Ramos (cell line): Measurements from ENCODE around the gene CERS2.

Source experiments
- in situ Hi-C: fragments of 300-500 bp; cut with MboI; formaldehyde crosslinking; loops from one replicate; pipeline ENCODE4 v1.14.3; 2022; ENCODE audit warnings: low sequenced_read_pairs; ENCODE audit not compliant: unreplicated experiment

Gene CERS2

DNA sequence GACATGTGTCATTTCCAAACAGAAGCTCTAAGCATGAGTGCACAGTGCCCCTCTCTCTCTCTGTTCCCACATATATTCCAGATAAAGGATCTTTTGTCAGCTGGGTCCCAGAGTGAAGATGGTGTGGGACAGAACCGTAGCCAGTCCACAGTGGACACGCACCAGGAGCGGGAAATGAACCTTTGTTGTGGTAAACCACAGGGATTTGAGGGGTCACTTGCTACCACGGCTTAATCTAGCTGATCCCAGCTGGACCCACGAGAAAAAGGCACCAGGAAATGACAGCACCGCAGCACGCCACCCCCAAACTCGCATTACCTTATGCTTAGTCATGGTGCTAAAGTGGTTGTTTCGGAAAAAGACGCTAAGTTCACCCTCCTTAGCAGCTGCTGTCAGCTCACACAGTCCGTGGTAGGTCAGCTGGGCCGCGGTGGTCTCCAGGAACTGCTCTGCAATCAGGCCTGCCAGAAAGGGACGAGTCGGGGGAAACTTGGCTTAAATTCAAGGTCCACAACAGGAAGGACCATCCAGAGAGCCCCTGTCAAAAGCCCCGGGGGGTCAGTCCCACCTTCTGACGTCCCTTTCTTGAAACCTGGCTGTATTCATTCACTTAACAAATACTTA, 24.5 kb upstream of the CERS2 start:
- in situ Hi-C loops = loop anchor here (25.0 kb wide), 1 partner anchor 737 kb away; the partner anchor contains the start of genes APH1A, C1orf54 and CA14

- in situ Hi-C loops = loop anchor here (25.0 kb wide), 1 partner anchor 736 kb away; the partner anchor contains the start of genes APH1A, C1orf54 and CA14
These were observed 23.3 kb upstream of the CERS2 start for GRCh38 chr1:150997949-150998348.

- in situ Hi-C loops = loop anchor here (25.0 kb wide), 1 partner anchor 735 kb away; the partner anchor contains the start of genes APH1A, C1orf54 and CA14
These were observed 22.7 kb upstream of the CERS2 start for GRCh38 chr1:150997126-150997872.

DNA sequence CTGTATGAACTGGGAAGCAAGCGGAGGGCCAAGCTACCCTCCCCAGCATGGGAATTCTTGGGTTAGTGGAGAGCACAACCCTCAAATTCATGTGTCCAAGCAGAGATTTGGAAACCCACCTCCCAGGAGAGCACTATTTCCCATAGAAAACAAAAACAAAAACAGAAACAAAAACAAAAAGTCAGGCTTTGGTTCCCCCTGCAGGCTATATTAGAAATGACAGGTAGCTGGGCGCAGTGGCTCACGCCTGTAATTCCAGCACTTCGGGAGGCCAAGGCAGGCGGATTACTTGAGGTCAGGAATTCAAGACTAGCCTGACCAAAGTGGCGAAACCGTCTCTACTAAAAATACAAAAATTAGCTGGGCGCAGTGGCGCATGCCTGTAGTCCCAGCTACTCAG, 21.3 kb upstream of the CERS2 start:
- in situ Hi-C loops = loop anchor here (25.0 kb wide), 1 partner anchor 734 kb away; the partner anchor contains the start of genes APH1A, C1orf54 and CA14

GRCh38 chr1:150995460-150995859, 20.8 kb upstream of the CERS2 start:
- in situ Hi-C loops = loop anchor here (25.0 kb wide), 1 partner anchor 733 kb away; the partner anchor contains the start of genes APH1A, C1orf54 and CA14

DNA sequence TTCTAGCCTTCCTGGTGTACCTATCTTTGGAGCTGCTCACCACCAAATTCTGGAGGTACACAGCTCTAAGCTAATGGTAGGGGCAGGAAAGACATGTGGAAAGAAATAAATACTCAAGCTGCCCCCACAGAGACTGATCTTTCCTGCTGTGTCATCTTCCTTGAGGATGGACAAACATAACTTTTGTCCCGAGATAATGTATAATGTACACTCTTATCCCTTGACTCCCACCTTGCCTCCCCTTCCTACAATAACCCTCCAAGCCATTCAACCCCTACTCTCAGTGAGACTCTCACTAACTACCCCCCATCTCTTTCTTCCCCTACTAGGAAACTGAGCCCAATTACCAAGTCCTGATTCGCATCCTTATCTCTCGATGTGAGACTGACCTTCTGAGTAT, 19.6 kb upstream of the CERS2 start:
- in situ Hi-C loops = loop anchor here (25.0 kb wide), 1 partner anchor 732 kb away; the partner anchor contains the start of genes APH1A, C1orf54 and CA14

- in situ Hi-C loops = loop anchor here (25.0 kb wide), 1 partner anchor 730 kb away; the partner anchor contains the start of genes APH1A, C1orf54 and CA14
These were observed 18.0 kb upstream of the CERS2 start for GRCh38 chr1:150992626-150993025.

GRCh38 chr1:150987924-150988323, 13.3 kb upstream of the CERS2 start:
- in situ Hi-C loops = loop anchor here (25.0 kb wide), 1 partner anchor 726 kb away; the partner anchor contains the start of genes APH1A, C1orf54 and CA14

DNA sequence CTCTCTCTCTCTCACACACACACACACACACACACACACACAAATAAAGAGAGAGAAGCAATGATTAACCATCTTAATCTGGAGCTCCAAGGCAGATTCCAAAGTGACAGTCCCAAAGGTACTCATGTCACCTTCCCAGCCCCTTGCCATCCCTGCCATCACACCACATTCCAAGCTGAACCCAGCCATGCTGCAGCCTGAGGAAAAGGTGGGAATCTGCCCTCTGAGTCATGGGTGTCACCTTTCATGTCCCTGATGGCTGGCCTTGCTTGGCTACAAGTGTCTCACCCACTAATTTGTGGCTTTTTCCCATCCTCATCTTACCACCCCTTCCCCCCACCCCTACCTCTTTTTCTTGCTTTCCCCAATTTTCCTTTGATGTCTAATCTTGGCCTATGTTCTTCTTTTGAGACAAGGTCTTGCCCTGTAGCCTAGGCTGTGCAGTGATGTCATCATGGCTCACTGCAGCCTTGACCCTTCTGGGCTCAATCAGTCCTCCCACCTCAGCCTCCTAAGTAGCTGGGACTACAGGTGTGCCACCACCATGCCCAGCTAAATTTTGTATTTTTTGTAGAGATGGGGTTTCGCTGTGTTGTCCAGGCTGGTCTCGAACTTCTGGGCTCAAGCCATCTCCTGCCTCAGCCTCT, 10.7 kb upstream of the CERS2 start:
- in situ Hi-C loops = loop anchor here (25.0 kb wide), 1 partner anchor 723 kb away; the partner anchor contains the start of genes APH1A, C1orf54 and CA14

- in situ Hi-C loops = loop anchor here (25.0 kb wide), 1 partner anchor 720 kb away; the partner anchor contains the start of genes APH1A, C1orf54 and CA14
These were observed 7.4 kb upstream of the CERS2 start, which contains the start of gene ANXA9 for GRCh38 chr1:150981805-150982712. TSS of gene ANXA9 (plus strand) at chr1:150982292. CDS start at chr1:150983106, 814 bp downstream.

- in situ Hi-C loops = loop anchor here (25.0 kb wide), 1 partner anchor 719 kb away; the partner anchor contains the start of genes APH1A, C1orf54 and CA14
These were observed 6.7 kb upstream of the CERS2 start for GRCh38 chr1:150981177-150981804.

GRCh38 chr1:150979092-150980056, 4.7 kb upstream of the CERS2 start:
- in situ Hi-C loops = loop anchor here (25.0 kb wide), 1 partner anchor 717 kb away; the partner anchor contains the start of genes APH1A, C1orf54 and CA14

GRCh38 chr1:150976879-150977694, 2.5 kb upstream of the CERS2 start:
- in situ Hi-C loops = loop anchor here (25.0 kb wide), 1 partner anchor 715 kb away; the partner anchor contains the start of genes APH1A, C1orf54 and CA14

DNA sequence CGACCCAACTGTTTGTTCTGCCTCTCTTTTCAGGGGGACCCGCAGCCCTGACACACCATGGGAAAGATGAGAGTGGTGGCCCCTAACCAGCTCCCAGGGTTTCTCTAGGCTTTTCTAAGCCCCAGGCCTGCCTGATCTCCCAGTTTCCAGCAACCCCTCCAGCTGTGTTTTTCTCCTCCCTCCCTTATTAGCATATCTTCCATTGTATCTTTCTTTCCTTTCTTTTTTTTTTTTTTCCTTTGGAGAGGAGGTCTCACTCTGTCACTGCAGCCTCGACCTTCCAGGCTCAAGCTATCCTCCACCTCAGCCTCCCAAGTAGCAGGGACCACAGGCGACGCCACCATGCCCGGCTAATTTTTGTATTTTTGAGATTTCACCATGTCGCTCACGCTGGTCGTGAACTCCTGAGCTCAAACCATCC, 1.8 kb upstream of the CERS2 start:
- in situ Hi-C loops = loop anchor here (25.0 kb wide), 1 partner anchor 714 kb away; the partner anchor contains the start of genes APH1A, C1orf54 and CA14

DNA sequence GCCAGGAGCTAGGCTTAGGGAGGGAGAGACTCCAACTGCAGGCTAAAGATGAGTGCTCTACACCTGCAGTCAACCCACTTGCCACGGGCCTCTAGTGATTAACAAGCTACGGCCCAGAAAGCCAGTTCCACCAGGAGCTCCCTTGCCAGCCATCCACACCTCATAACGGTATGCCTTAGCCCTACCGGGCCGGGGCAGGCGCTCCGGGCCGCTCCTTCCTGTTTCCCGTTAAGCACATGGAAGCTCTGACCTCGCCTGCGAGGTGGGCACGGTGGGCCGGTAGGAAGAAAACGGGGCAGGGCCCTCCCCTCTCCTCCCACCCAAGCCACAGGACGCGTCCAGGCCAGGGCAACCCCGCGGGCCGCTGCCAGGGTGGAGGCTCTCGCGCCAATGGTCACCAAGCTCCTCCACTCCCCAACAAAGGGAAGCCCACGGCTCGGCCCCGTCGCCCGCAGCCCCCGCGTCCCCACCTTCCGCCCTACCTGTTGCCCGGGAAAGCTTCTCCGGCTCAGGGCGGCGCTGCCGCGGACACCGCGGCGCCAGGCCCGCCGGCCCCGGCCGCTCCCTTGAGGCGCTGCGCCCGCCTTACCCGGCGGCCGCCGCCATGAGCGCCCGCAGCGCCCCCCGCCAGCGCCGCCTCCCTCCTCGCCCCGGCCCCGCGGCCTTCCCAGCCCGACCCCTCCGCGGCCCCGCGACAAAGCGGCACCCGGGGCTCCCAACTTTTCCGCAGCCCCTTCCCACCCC, 627 bp downstream of the CERS2 start:
- in situ Hi-C loops = no loop called here
